Measurements from ENCODE around the gene ATG13.

Gene ATG13

DNA sequence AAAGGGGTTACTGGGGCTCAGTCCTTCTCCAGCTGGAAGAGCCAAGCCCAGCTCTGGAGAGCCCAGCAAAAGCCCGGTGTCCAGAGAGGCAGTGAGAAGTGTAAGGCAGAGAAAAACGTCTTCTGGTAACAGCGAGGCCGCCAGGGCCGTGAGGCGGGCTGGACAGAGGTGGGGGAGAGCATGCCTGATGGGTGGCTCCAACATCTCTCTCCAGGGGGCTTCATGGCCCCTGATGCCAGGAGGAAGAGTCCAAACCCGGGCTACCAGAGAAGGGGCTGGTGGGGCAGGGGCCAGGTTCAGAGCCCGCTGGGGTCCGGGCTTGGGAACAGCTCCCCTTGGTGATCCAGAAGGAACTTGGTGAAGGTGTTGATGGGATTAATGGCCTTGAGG, 61.4 kb downstream of the ATG13 start:
- H3K4me1 ChIP-seq (ENCODE audit: insufficient read depth, poor library complexity, severe bottlenecking), result peaks cover 10% of the 10 kb centered on the region
- DNase-seq (ENCODE audit: low spot score) (no peak), ATAC-seq (ENCODE audit: low read depth) (no peak)
- peaks cover 24% of the 10 kb centered on the region for H3K36me3 ChIP-seq (ENCODE audit: low read depth)
- no peak for TF ChIP-seq CTCF (IDR thresholded peaks at IDR 0.05; ENCODE audit: poor library complexity, severe bottlenecking)
- no peak overlapping the region for H3K4me3 ChIP-seq (ENCODE audit: severe bottlenecking)
- no peaks in the 10 kb centered on the region for H3K9me3 ChIP-seq (ENCODE audit: severe bottlenecking)
- H3K27me3 ChIP-seq (ENCODE audit: insufficient read depth, poor library complexity, severe bottlenecking), result no peaks in the 10 kb centered on the region
- no peak overlapping the region for H3K27ac ChIP-seq (ENCODE audit: poor library complexity, severe bottlenecking)

DNA sequence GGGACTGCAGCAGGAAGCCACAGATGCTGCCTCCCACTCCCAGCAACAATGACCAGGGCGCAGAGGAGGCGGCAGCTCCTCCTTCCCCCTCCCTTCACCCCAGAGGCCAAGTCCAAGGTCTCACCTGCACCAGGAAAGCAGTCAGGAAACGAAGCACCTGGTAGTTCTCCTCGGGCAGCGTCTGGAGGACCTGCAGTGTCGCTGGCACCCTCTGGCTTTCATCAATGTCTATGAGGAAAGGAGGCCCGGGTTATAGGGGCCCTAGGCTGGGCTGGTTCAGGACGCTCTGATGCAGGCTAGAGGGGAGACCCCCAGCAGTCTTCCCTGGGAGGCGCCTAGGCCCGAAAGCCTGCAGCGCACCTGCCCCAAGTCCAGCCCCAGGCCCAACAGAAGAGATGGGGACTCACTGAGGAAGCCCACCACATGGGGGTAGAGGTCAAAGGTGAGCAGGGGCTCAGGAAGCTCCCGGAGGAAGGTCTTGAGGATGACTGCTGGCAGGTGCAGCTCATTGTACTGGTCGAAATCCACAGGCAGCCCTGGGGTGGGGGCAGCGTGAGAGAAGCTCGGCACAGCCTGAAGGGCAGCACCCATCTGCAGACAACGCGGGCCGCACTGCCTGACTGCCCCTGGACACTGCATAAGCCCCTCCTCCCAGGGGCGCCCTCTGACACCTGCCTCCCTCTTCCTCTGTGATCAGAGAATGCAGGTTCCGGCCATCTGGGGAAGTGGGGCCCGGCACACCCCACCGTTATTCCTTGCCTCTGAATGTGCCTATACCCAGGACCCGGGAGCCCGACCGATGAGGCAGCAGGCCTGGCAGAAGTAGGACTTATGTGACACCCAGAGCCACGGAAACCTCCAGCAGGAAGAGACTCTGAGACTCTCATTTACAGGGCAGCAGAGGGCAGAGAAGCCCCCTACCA, 62.1 kb downstream of the ATG13 start:
- DNase-seq (ENCODE audit: low spot score), result no peak
- ATAC-seq (ENCODE audit: low read depth), result no peak
- no peak overlapping the region for H3K27ac ChIP-seq (ENCODE audit: poor library complexity, severe bottlenecking)
- peaks cover 24% of the 10 kb centered on the region for H3K36me3 ChIP-seq (ENCODE audit: low read depth)
- TF ChIP-seq CTCF (IDR thresholded peaks at IDR 0.05; ENCODE audit: poor library complexity, severe bottlenecking), result no peak
- no peak overlapping the region for H3K4me3 ChIP-seq (ENCODE audit: severe bottlenecking)
- H3K27me3 ChIP-seq (ENCODE audit: insufficient read depth, poor library complexity, severe bottlenecking), result no peaks in the 10 kb centered on the region
- no peaks in the 10 kb centered on the region for H3K9me3 ChIP-seq (ENCODE audit: severe bottlenecking)
- H3K4me1 ChIP-seq (ENCODE audit: insufficient read depth, poor library complexity, severe bottlenecking), result peaks cover 10% of the 10 kb centered on the region

- no peak overlapping the region for H3K27ac ChIP-seq (ENCODE audit: poor library complexity, severe bottlenecking)
- TF ChIP-seq CTCF (IDR thresholded peaks at IDR 0.05; ENCODE audit: poor library complexity, severe bottlenecking), result no peak
- no peak for DNase-seq (ENCODE audit: low spot score)
- H3K4me3 ChIP-seq (ENCODE audit: severe bottlenecking), result no peak overlapping the region
- ATAC-seq (ENCODE audit: low read depth), result no peak
- peaks cover 24% of the 10 kb centered on the region for H3K36me3 ChIP-seq (ENCODE audit: low read depth)
- no peaks in the 10 kb centered on the region for H3K9me3 ChIP-seq (ENCODE audit: severe bottlenecking)
- peaks cover 6% of the 10 kb centered on the region for H3K4me1 ChIP-seq (ENCODE audit: insufficient read depth, poor library complexity, severe bottlenecking)
- H3K27me3 ChIP-seq (ENCODE audit: insufficient read depth, poor library complexity, severe bottlenecking), result no peaks in the 10 kb centered on the region
Observed at GRCh38 chr11:46680164-46680760, 62.9 kb downstream of the ATG13 start.

GRCh38 chr11:46680815-46681214, 63.5 kb downstream of the ATG13 start:
- ATAC-seq (ENCODE audit: low read depth) (no peak), DNase-seq (ENCODE audit: low spot score) (no peak)
- Histone ChIP-seq H3K4me3 (ENCODE audit: severe bottlenecking) (no peak overlapping the region), H3K27me3 (ENCODE audit: insufficient read depth, poor library complexity, severe bottlenecking) (no peaks in the 10 kb centered on the region), H3K4me1 (ENCODE audit: insufficient read depth, poor library complexity, severe bottlenecking) (peaks cover under 1% of the 10 kb centered on the region), H3K9me3 (ENCODE audit: severe bottlenecking) (no peaks in the 10 kb centered on the region), H3K27ac (ENCODE audit: poor library complexity, severe bottlenecking) (no peak overlapping the region), H3K36me3 (ENCODE audit: low read depth) (peaks cover 25% of the 10 kb centered on the region)
- no peak for TF ChIP-seq CTCF (IDR thresholded peaks at IDR 0.05; ENCODE audit: poor library complexity, severe bottlenecking)

GRCh38 chr11:46681814-46682213, 64.5 kb downstream of the ATG13 start:
- Histone ChIP-seq H3K4me3 (ENCODE audit: severe bottlenecking) (no peak overlapping the region), H3K27me3 (ENCODE audit: insufficient read depth, poor library complexity, severe bottlenecking) (no peaks in the 10 kb centered on the region), H3K9me3 (ENCODE audit: severe bottlenecking) (no peaks in the 10 kb centered on the region), H3K27ac (ENCODE audit: poor library complexity, severe bottlenecking) (no peak overlapping the region), H3K4me1 (ENCODE audit: insufficient read depth, poor library complexity, severe bottlenecking) (peaks cover 6% of the 10 kb centered on the region), H3K36me3 (ENCODE audit: low read depth) (peaks cover 31% of the 10 kb centered on the region)
- no peak for DNase-seq (ENCODE audit: low spot score)
- no peak for TF ChIP-seq CTCF (IDR thresholded peaks at IDR 0.05; ENCODE audit: poor library complexity, severe bottlenecking)
- ATAC-seq (ENCODE audit: low read depth), result no peak
